GM18517 (cell line): Measurements from ENCODE around the gene MTG1.
A peak's percentile ranks its signal among the peaks of the same experiment; 100 is the strongest.
"Not testable (repeated sequence)": the region's sequence is repeated elsewhere in the genome, so short reads cannot be mapped to it uniquely, and the experiment has no call there.

Experiments
- ATAC-seq: cut with Tn5 transposase; IDR thresholded peaks from one replicate; pipeline ENCODE4 v1.9.1; 2021; ENCODE audit warnings: mild to moderate bottlenecking, moderate library complexity; ENCODE audit not compliant: unreplicated experiment

The MTG1 gene

GRCh38 chr10:133358162-133358924 lies 35.6 kb upstream of the MTG1 start:
- ATAC-seq: no peak

GRCh38 chr10:133358925-133359310 lies 35.0 kb upstream of the MTG1 start:
- ATAC-seq: no peak

- no peak for ATAC-seq
Observed at GRCh38 chr10:133359554-133359971, 34.4 kb upstream of the MTG1 start.

- no peak for ATAC-seq
Observed at GRCh38 chr10:133359972-133360610, 33.9 kb upstream of the MTG1 start.

GRCh38 chr10:133361227-133361626 lies 32.7 kb upstream of the MTG1 start:
- ATAC-seq: no peak

- no peak for ATAC-seq
Observed at GRCh38 chr10:133361773-133362441, 32.0 kb upstream of the MTG1 start.

- no peak for ATAC-seq
Observed at GRCh38 chr10:133362846-133363245, 31.1 kb upstream of the MTG1 start.

GRCh38 chr10:133364645-133365431 lies 29.1 kb upstream of the MTG1 start:
- ATAC-seq: no peak

GRCh38 chr10:133365461-133366129 lies 28.4 kb upstream of the MTG1 start:
- ATAC-seq: no peak

- no peak for ATAC-seq
Observed at GRCh38 chr10:133366130-133366478, 27.9 kb upstream of the MTG1 start.

GRCh38 chr10:133366751-133367150 lies 27.2 kb upstream of the MTG1 start:
- no peak for ATAC-seq

- ATAC-seq: not testable (repeated sequence)
Observed at GRCh38 chr10:133367461-133367860, 26.5 kb upstream of the MTG1 start.

- no peak for ATAC-seq
Observed at GRCh38 chr10:133368153-133368552, 25.8 kb upstream of the MTG1 start.

- ATAC-seq: no peak
Observed at GRCh38 chr10:133370030-133370786, 23.7 kb upstream of the MTG1 start.

GRCh38 chr10:133372507-133372906 lies 21.4 kb upstream of the MTG1 start:
- ATAC-seq: no peak

GRCh38 chr10:133373174-133374090 lies 20.5 kb upstream of the MTG1 start, which contains the start of gene ECHS1:
Gene ECHS1 (minus strand): TSS chr10:133373354. CDS start chr10:133373333, 21 bp downstream.
- ATAC-seq: peak; percentile 74

GRCh38 chr10:133375357-133376115 lies 18.4 kb upstream of the MTG1 start:
- no peak for ATAC-seq

- ATAC-seq: not testable (repeated sequence)
Observed at GRCh38 chr10:133376183-133376582, 17.8 kb upstream of the MTG1 start.
